H54 (cell line): ENCODE results near the gene RAB3D.
"Not testable (repeated sequence)": the region's sequence is repeated elsewhere in the genome, so short reads cannot be mapped to it uniquely, and the experiment has no call there.

ENCODE experiments used
- DNase-seq: peaks from one replicate; pipeline ENCODE4 v3.0.0; 2011; ENCODE audit warnings: low spot score, mixed read lengths; ENCODE audit not compliant: insufficient read length
- FAIRE-seq: peaks from 3 replicates; lab custom pipeline; 2011; peaks lifted over from hg19 to GRCh38; lab: Jason Lieb, UNC
- POLR2A ChIP-seq: IDR thresholded peaks from 2 replicates; pipeline ENCODE4 v1.6.1; 2011; ENCODE audit warnings: low read depth, mild to moderate bottlenecking, low read length

Gene RAB3D

DNA sequence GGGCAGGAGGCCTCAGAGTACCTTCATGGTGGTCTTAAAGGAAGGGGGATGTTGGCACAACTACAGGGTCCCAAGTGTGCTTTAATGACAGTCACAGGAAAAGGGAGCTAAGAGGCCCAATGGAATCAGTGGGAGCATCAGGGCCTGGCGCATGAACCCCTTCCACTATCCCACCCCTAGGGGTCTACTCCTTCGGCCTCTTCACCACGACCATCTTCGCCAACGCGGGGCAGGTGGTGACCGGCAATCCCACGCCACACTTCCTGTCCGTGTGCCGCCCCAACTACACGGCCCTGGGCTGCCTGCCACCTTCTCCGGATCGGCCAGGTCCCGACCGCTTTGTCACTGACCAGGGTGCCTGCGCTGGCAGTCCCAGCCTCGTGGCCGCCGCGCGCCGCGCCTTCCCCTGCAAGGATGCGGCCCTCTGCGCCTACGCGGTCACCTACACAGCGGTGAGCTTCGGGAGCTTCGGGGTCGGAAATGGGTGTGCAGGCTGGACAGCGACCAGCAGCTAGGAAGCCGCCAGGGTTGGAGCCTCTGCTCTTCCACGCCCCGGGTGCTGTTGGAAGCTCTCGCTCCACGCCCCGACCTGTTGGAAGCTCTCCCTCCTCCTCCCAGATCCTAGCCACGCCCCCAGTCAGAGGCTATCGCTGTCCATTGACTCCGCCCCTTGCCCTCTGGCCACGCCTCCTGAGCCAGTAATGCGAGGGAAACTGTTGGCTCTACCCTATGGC is 21.7 kb upstream of the RAB3D start:
- no peak for TF ChIP-seq POLR2A
- DNase-seq, result no peak
- FAIRE-seq, result no peak

DNA sequence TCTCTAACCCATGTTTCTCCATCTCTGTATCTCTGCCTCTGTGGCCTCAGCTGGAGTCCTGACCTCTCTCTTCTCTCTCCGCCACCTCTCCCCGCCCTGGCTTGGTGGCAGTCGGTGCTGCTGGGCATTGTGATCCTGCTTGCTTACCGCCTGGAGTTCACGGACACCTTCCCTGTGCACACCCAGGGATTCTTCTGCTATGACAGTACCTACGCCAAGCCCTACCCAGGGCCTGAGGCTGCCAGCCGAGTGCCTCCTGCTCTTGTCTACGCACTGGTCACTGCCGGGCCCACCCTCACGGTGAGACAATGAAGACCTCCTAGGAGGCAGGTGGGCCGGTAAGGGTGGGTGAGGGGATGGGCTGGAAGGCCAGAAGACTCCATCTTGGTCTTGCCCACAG is 20.0 kb upstream of the RAB3D start:
- no peak for DNase-seq

DNA sequence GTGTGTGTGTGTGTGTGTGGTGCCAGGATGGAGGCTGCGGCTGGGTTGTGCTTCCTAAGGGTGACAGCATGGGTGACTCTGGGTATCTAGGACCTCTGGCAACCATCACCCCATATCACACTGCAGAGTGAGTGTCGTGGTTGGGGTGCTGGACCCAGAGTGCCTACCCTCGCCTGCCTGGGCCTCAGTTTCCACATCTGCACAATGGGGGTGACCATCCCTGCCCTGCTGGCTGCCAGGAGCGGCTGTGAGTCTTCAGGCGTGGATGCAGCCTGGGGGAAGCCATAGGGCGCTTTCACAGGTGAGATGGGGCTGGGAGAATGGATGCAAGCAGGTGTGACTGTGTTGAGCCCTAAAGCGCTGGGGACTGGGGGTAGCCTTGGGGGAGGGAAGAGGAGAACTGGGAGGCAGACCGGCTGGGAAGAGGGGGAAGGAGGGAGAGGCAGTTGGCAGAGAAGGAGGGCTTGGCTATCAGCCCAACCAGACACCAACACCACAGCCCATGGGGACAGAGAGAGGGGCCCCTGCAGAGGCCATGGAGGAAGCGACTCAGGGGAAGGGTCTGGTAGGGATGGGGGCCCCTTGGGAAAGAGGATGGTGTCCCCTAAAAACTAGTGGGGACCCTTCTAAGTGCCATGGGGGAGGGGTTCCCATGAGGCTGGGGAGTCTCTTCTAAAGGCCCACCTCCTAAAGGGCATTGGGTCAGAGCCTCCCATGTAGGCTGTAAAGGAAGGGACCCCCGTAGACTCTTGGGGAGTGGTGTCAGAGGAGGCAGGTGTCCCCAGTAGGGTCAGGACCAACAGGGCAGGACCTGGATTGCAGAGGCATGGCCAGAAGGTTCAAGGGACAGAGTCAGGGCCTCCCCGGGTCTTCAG is 17.5 kb upstream of the RAB3D start:
- FAIRE-seq (no peak), DNase-seq (no peak)
- no peak for TF ChIP-seq POLR2A

More for the DNA sequence above, 20.0 kb upstream of the RAB3D start:
- TF ChIP-seq POLR2A, result no peak
- FAIRE-seq, result no peak

DNA sequence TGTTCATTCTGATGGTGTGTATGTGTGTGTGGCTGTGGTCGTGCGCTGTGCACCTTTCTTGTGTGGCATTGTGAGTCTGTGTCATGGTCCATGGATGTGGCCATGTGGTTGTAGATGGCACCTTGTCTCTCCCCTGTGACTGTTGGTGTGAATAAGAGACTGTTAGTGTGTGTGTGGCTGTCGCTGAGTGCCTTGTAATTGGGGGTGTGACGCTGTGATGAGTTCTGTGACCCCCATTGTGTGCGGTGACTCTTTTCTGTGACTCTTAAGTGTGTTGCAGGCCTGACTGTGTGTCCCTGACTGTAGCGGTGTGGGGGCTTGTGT is 16.6 kb upstream of the RAB3D start:
- no peak for TF ChIP-seq POLR2A
- no peak for FAIRE-seq
- DNase-seq, result no peak

DNA sequence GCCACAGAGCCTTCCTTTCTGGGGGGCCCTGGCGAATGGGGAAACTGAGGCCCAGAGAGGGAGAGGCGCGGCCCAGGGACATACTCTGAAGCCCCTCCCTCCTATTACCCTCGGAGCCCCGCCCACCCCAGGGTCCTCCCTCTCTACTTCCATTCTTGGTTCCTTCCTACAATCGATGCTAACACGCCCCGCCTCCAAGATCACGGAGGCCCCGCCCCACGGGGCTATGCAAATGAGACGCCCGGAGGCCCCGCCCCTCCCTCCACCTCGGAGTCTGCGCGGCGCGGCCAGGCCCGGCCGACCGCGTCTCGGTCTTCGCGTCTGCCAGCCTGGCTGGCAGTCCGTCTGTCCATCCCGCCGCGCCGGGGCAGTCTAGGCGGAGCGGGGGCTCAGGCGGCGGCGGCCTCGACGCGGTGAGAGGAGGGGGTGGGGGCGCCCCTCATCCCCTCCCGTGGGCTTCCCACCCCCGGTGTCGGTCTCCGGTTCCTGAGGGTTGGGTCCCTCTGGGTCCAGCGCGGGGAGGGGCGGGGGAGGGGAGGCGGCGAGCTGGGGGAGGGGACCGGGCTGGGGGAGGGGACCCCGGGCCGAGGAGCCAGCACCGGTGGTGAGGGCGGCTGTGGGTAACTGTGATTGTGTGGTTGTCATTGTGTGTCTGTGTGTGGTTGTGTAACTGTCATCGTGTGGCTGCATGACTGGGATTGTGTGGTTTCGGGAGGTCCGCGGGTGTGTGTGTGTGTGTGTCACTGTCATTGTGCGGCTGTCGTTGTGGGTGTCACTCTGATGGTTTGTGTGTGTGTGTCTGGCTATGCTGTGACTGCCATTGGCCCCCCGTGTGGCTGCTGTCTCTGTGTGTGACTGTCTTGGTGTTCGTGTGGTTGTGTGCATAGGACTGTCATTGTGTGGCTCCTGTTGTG is 16.0 kb upstream of the RAB3D start, which contains the start of gene PLPPR2:
Gene PLPPR2 (plus strand): TSS at position 273 of the 914 bp plus-strand sequence. CDS start 2,242 bp downstream, outside the sequence.
- DNase-seq (peak; percentile 81), FAIRE-seq (no peak)
- TF ChIP-seq POLR2A, result peak; percentile 89

DNA sequence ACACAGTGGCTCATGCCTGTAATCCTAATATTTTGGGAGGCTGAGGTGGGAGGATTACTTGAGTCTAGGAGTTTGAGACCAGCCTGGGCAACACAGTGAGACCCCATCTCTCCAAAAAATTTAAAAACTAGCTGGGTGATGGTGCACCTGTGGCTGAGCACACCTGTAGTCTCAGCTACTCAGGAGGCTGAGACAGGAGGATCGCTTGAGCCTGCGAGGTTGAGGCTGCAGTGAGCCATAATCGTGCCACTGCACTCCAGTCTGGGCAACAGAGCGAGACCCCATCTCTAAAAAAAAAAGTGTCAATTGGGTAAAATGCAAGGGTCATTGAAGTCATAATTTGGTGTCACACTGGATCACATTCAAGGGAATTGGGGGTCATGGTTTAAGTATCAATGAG is 14.6 kb upstream of the RAB3D start:
- not testable (repeated sequence) for DNase-seq

DNA sequence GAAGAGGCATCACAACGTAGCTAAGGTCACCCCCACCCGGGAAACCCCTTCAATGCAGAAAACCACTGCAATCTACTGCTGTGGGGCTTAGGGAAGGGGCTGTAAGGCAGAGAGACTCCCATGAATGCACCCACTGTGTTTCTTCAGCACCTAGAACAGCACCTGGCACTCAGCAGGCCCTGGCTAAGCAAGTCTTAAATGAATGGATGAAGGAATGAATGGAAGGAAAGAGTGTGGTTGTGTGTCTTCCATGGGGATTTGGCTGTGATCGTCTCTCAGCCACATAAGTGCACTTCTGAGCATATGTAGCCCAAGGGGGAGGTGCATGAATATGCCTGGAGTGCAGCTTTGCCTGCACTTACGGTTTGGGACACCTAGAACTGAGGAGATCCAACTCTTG is 9.7 kb upstream of the RAB3D start:
- DNase-seq, result no peak
- no peak for TF ChIP-seq POLR2A
- FAIRE-seq, result no peak

More for the DNA sequence above, 14.6 kb upstream of the RAB3D start:
- FAIRE-seq, result not testable (repeated sequence)

DNA sequence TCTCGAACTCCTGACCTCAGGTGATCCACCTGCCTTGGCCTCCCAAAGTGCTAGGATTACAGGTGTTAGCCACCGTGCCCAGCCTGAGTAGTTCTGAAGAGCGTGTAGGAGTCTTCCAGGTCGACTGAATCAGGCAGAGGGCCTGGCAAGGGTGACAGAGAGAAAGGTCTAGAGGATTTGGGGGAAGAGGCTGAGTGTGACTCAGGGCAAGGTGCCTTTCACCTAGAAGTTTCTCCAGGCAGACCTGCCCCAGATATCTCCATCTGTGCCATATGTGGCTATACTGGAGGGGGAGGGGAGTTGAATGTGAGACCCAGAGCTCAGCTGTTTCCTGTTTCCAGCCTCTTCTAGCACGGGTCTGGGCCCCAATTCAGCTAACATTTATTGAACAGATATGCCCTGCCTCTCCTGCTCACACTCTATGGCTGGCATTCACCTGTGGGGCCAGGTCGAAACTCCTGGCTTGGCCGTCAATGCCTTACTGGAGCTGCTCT is 8.1 kb upstream of the RAB3D start:
- DNase-seq, result no peak
- FAIRE-seq, result no peak
- TF ChIP-seq POLR2A, result no peak

DNA sequence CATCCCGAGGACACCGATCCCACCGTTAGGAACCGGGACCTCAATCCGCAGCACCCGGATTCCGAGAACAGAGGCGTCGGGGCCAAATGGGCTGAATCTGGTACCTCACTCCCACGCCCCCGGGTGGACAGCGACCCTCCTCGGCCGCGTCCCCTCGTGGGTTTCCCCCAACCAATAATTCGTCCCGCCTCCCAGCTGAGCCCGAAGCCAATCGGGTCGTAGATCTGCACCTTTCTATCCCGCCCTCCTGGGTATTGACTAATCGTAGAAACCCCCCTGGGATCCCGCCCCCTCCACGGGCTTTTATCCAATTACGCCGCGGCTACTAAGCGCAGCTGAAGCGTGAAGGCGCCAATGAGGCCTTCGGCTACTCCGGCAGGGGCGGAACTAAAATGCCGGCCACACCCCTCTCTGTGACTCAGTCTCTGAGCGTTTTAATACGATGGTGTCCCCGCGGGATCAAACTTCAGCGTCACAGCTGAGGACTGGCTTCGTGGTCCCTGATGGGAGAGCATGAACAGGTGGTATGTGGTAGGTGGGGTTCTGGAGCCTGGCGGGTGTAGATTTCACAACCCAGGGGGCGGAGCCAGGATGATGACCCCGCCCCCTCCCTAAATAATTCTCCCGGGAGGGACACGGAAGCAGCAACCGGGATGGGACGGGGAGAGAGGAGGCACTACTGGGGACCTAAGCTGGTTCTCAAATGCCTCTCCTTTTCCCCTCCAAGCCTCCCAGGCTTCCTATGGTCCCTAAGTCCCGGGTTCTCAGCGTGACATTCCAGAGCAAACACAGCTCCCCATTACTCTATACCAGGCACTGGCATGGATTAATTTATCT is 6.9 kb upstream of the RAB3D start, which contains the start of the genes CCDC159 and TMEM205:
Gene CCDC159 (plus strand): TSS at position 416 of the 837 bp plus-strand sequence. CDS start 88 bp downstream, at position 504.
Gene TMEM205 (minus strand): TSS at position 165 of the 837 bp plus-strand sequence. CDS start 649 bp downstream, outside the sequence.
- DNase-seq (peak; percentile 94), FAIRE-seq (peak; percentile 75)
- peak; percentile 51 for TF ChIP-seq POLR2A

DNA sequence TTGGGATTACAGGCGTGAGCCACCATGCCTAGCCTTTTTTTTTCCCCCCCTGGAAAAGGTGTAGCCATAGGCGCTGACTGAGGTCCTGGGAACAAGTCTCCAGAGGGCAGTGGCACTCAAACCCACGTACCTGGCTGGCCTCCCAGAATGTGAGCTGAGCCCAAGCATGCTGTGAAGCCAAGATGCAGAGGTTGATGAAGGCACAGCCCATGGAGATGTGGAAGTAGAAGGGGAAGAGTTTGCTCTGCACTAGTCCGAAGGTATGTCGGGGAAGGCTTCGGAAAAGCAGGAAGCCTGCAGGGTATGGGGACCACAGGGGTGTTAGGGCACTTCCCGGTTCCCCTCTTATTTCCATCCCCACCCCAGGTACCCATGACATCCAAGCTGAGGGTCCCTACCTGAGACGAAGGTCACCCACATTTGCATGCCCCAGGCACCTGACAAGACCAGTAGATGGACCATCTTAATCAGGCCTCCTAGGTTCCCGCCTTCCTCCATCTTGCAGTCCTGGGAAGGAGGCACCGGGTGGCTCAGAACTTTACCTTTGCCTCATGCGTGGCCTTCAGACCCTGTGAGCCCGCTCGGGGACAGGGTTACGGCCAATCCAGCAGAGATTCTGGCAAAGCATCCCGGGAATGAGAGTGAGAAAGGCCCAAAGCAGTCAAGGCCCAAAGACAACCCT is 5.8 kb upstream of the RAB3D start:
- no peak for DNase-seq
- no peak for TF ChIP-seq POLR2A
- no peak for FAIRE-seq

DNA sequence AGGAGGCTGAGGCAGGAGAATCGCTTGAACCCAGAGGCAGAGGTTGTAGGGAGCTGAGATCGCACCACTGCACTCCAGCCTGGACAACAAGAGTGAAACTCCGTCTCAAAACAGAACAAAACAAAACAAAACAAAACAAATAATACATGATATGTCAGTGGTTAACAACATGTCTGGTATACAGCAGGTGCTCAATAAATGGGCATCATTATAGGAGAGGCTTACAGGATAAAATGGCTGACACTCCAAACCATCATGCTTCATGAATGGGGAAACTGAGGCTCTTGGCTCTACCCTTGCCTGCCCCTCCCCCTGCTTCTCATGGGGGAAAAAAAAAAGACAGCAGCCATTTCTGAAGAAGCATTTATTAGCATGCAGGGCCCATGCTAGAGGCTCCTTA is 3.0 kb upstream of the RAB3D start:
- FAIRE-seq (no peak), DNase-seq (no peak)
- TF ChIP-seq POLR2A, result no peak

DNA sequence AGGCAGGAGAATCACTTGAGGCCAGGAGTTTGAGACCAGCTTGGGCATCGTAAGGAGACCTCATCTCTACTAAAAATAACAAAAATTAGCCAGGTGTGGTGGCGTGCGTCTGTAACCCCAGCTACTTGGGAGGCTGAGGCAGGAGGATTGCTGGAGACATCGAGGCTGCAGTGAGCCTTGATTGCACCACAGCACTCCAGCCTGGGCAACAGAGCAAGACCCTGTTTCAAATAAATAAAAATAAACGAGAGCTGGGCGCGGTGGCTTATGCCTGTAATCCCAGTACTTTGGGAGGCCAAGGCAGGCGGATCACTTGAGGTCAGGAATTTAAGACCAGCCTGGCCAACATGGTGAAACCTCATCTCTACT is 626 bp upstream of the RAB3D start:
- FAIRE-seq, result not testable (repeated sequence)

More for the DNA sequence above, 626 bp upstream of the RAB3D start:
- not testable (repeated sequence) for DNase-seq
